ENCODE data around the gene ZNF90.
A peak's percentile ranks its signal among the peaks of the same experiment; 100 is the strongest.
"Not testable (repeated sequence)": the region's sequence is repeated elsewhere in the genome, so short reads cannot be mapped to it uniquely, and the experiment has no call there.

Gene ZNF90

GRCh38 chr19:20107301-20107700 lies 29.5 kb downstream of the ZNF90 start:
- no peak for DNase-seq

- not testable (repeated sequence) for DNase-seq
Measured at GRCh38 chr19:20118064-20118839, 40.5 kb downstream of the ZNF90 start.

DNA sequence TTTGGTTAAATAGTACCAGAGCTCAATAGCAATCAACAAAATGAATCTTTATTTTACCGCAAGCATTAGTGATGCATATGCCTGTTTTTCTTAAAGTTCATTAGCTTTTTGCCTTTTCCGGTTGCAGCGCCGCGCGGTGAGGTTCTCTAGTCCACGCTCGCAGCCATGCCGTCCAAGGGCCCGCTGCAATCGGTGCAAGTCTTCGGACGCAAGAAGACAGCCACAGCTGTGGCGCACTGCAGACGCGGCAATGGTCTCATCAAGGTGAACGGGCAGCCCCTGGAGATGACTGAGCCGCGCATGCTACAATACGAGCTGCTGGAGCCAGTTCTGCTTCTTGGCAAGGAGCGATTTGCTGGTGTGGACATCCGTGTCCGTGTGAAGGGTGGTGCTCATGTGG lies 47.1 kb downstream of the ZNF90 start:
- no peak for DNase-seq

- DNase-seq = not testable (repeated sequence)
Measured at GRCh38 chr19:20132933-20133332, 55.1 kb downstream of the ZNF90 start.

- DNase-seq = not testable (repeated sequence)
Measured at GRCh38 chr19:20137714-20138113, 59.9 kb downstream of the ZNF90 start.

DNA sequence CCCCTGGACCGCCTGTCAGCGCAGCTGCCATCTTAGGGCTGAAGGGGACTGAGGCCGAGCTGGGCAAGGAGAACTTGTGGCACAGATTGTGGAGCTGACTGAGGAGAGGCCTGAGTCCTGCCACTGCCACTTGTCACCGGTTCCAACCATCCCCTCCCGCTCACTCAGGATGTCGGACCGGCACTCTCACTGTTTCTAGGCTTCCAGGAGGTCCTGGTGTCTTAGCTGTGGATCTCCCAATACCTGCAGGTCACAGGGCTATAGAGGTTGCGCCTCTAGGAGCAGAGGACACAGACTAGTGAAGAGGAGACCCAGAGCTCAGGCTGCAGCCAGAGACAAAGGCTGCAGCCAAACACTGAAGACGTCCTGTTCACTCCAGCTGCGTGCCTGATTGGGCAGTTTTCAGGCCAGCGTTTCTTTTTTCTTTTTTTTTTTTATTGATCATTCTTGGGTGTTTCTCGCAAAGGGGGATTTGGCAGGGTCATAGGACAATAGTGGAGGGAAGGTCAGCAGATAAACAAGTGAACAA lies 73.9 kb downstream of the ZNF90 start:
- no peak for DNase-seq

DNA sequence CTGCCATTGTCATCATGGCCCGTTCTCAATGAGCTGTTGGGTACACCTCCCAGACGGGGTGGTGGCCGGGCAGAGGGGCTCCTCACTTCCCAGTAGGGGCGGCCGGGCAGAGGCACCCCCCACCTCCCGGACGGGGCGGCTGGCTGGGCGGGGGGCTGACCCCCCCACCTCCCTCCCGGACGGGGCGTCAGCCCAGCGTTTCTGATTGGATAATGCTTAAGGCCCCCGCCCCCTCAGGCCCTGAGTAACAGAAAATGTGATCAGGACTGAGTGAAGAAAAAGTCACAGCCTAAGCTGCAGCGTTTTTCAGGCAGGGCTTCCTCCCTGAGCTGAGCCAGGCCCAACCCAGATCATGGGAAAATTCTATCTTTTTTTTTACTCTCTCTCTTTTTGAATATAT lies 74.7 kb downstream of the ZNF90 start:
- not testable (repeated sequence) for DNase-seq

- DNase-seq = no peak
Measured at GRCh38 chr19:20153281-20153680, 75.5 kb downstream of the ZNF90 start.

DNA sequence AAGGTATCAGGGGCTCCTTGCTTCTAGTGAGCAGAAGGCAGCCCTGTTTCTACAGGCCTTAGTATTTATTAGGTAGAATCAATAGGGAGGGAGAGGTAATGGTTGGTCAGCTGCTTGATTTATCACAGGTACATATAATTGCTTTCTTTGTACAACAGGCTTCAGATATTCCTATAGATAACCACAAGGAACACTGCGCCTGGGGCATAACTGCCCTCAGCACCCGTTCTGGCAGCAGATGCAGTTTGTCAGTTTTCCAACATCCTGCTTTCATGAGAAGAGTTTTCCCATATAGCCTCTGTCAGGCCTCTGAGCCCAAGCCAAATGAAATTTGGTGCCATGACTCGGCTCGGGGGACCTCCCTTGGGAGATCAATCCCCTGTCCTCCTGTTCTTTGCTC lies 76.8 kb downstream of the ZNF90 start:
- no peak for DNase-seq

DNA sequence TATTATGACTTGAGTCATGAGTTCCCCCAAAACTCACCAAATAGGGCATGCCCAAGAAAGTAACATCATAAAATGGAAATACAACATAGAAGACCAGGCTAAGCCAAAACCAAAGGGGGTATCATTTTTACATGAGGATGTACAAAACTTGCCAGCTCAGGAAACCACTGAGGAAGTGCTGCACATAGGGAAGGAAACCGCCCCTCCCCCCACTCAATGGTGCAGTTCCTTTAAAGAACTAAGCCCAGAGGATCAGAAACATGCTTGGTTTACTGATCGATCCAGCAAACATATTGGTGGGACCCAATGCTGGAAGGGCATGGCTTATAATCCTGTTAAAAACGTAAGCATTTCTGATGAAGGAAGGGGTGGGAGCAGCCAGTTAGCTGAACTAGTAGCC lies 85.0 kb downstream of the ZNF90 start:
- no peak for DNase-seq

GRCh38 chr19:20164456-20164855 lies 86.7 kb downstream of the ZNF90 start:
- DNase-seq = no peak

DNA sequence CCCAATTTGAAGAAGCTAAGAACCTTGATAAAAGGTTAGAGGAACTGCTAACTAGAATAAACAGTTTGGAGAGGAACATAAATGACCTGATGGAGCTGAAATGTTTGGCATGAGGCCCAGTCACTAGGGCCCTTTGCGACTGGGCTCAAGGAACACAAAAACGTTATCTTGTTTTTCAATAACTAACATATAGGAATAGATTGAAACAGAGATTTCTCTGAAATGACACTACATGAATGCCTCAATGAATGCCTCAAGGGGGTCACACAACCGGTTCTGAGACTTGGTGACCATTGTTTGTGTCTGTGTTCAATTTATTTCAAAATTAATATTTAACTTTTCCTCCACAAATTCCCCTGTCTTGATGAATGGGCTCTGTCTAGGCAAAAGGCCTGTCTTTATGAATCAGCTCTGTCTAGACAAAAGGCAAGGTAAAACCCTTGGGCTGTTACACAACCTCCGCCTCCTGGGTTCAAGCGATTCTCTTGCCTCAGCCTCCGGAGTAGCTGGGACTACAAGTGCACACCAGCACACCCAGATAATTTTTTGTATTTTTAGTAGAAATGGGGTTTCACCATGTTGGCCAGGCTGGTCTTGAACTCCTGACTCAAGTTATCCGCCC lies 88.3 kb downstream of the ZNF90 start:
- no peak for DNase-seq

- peak; percentile 94 for DNase-seq
Measured at GRCh38 chr19:20167020-20167644, 89.3 kb downstream of the ZNF90 start, which contains the start of gene ZNF486. ZNF486 (plus strand) TSS chr19:20167214; CDS start chr19:20167331, 117 bp downstream.

DNA sequence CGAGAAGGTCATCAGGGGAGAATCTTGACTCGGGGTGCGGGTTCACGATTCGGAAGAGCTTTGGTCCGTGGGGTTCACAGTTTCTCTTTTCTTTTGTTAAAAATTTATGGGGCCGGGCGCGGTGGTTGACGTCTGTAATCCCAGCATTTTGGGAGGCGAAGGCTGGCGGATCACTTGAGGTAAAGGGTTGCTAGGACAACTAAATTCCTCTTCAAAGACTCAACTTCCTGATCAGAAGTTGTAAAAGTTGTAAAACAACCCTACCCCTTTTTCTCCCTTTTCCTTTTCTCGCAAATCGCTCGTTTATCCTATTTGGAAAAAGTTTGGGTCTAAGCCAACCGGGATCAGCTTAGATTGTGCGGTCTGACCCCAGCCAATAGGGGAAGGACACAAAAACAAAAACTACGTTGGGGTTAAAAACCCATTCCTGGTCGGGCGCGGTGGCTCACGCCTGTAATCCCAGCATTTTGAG lies 89.9 kb downstream of the ZNF90 start:
- DNase-seq = no peak

All from DMS 273 treated with DMSO at 0.1 percent for 48 hours (cell line).